ENCODE results near the gene EFR3B.

DNA sequence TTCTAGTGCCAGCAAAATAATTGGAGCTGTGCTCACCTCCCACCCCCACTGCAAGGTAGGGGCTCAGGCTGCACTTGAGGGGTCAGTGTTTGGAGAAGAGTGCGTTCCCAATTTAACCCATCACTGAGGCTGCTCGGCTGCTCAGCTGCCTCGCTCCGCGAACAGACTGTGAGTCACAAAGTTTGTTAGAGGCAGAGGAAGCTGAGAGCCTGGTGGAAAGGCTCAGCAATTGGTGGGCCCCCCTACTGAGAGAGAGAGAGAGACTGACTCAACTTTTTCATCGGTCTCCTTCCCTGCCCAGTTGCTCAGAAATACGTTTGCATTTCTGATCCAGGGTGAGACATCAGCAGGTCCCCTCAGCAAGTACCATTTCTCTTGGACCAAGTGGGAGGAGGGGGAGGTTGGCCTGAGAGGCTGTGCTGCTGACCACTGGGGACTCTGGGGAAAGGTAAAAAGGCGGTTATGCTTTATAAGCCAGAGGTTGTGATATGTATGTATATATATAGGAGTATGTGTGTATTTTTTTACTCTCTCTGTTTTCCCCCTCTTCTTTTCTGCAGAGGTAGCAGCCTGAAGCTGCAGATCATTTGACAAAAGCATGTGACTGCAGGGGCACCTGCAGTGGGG lies 1.5 kb downstream of the EFR3B start:
- TF ChIP-seq, protein P1, sequence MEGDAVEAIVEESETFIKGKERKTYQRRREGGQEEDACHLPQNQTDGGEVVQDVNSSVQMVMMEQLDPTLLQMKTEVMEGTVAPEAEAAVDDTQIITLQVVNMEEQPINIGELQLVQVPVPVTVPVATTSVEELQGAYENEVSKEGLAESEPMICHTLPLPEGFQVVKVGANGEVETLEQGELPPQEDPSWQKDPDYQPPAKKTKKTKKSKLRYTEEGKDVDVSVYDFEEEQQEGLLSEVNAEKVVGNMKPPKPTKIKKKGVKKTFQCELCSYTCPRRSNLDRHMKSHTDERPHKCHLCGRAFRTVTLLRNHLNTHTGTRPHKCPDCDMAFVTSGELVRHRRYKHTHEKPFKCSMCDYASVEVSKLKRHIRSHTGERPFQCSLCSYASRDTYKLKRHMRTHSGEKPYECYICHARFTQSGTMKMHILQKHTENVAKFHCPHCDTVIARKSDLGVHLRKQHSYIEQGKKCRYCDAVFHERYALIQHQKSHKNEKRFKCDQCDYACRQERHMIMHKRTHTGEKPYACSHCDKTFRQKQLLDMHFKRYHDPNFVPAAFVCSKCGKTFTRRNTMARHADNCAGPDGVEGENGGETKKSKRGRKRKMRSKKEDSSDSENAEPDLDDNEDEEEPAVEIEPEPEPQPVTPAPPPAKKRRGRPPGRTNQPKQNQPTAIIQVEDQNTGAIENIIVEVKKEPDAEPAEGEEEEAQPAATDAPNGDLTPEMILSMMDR (IDR thresholded peaks at IDR 0.05) = no peak
- TF ChIP-seq POLR2A (IDR thresholded peaks at IDR 0.05) = no peak

All from ovary (tissue), 3 donors.